ENCODE results near the gene MARF1. TPM values are rescaled to one million over a fixed set of nuclear protein-coding genes. Genes with fewer than 3 reads are reported as not detected.

Gene MARF1
- total RNA-seq, 2 donors from 2014 or later = 53.0 to 71.6 TPM

- Histone ChIP-seq H3K9ac (ENCODE audit: low read depth in 2 of 2, low read length in 2 of 2) (no peak overlapping the region), H3K4me3 (no peak overlapping the region), H3K27ac (no peak overlapping the region), H3K4me1 (no peaks in the 10 kb centered on the region), H3K27me3 (no peaks in the 10 kb centered on the region), H3K9me3 (no peaks in the 10 kb centered on the region), H3K36me3 (peaks cover 30% of the 10 kb centered on the region)
- no peak for DNase-seq
- TF ChIP-seq CTCF (IDR thresholded peaks at IDR 0.05) = no peak
- intact Hi-C loops (cut with DNase I) = no loop called here
Observed at GRCh38 chr16:15601212-15601879, 41.6 kb downstream of the MARF1 start.

GRCh38 chr16:15599303-15600070, 43.5 kb downstream of the MARF1 start:
- no peak for DNase-seq
- intact Hi-C loops (cut with DNase I) = no loop called here
- Histone ChIP-seq H3K27me3 (no peaks in the 10 kb centered on the region), H3K4me3 (no peak overlapping the region), H3K9ac (ENCODE audit: low read depth in 2 of 2, low read length in 2 of 2) (no peak overlapping the region), H3K27ac (no peak overlapping the region), H3K9me3 (no peaks in the 10 kb centered on the region), H3K36me3 (peaks cover 30% of the 10 kb centered on the region), H3K4me1 (no peaks in the 10 kb centered on the region)
- TF ChIP-seq CTCF (IDR thresholded peaks at IDR 0.05) = no peak

- no peak for TF ChIP-seq CTCF (IDR thresholded peaks at IDR 0.05)
- Histone ChIP-seq H3K27me3 (no peaks in the 10 kb centered on the region), H3K4me1 (no peaks in the 10 kb centered on the region), H3K27ac (no peak overlapping the region), H3K4me3 (no peak overlapping the region), H3K36me3 (peaks cover 29% of the 10 kb centered on the region), H3K9ac (ENCODE audit: low read depth in 2 of 2, low read length in 2 of 2) (no peak overlapping the region), H3K9me3 (no peaks in the 10 kb centered on the region)
- intact Hi-C loops (cut with DNase I) = no loop called here
- no peak for DNase-seq
Observed at GRCh38 chr16:15598648-15599190, 44.2 kb downstream of the MARF1 start.

- Histone ChIP-seq H3K4me1 (no peaks in the 10 kb centered on the region), H3K9me3 (no peaks in the 10 kb centered on the region), H3K27ac (no peak overlapping the region), H3K27me3 (no peaks in the 10 kb centered on the region), H3K36me3 (peaks cover 22% of the 10 kb centered on the region), H3K9ac (ENCODE audit: low read depth in 2 of 2, low read length in 2 of 2) (no peak overlapping the region), H3K4me3 (no peak overlapping the region)
- no peak for DNase-seq
- intact Hi-C loops (cut with DNase I) = no loop called here
- TF ChIP-seq CTCF (IDR thresholded peaks at IDR 0.05) = no peak
Observed at GRCh38 chr16:15597822-15598647, 44.9 kb downstream of the MARF1 start.

- intact Hi-C loops (cut with DNase I) = no loop called here
- H3K27ac ChIP-seq = no peak overlapping the region
- H3K4me1 ChIP-seq = no peaks in the 10 kb centered on the region
- no peak for DNase-seq
- TF ChIP-seq CTCF (IDR thresholded peaks at IDR 0.05) = no peak
- no peaks in the 10 kb centered on the region for H3K27me3 ChIP-seq
- H3K9ac ChIP-seq (ENCODE audit: low read depth in 2 of 2, low read length in 2 of 2) = no peak overlapping the region
- no peak overlapping the region for H3K4me3 ChIP-seq
- no peaks in the 10 kb centered on the region for H3K9me3 ChIP-seq
- peaks cover 20% of the 10 kb centered on the region for H3K36me3 ChIP-seq
Observed at GRCh38 chr16:15597135-15597534, 45.8 kb downstream of the MARF1 start.
